ENCODE data around the gene KCNN3.

The KCNN3 gene

GRCh38 chr1:154726896-154727753 lies 143.0 kb downstream of the KCNN3 start:
- no peak for DNase-seq (ENCODE audit: low spot score)

DNA sequence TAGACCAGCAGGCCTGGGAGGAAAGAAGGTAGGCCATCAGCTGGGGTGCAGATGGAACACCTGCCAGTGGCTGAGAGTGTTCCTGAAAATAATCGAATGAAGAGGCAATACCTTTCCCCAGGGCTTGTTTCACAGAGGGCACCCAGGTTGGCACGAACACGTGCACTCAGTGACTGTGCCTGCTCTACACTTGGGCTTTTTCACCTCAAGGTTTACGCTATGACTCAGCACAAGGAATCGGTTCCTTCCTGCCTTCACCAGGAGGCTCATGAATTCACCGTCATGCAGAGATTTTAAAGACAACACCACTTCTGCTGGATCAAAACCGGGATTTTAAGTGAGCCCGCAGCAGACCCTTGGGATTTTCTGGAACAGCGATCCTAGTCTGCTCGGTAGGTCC lies 143.6 kb downstream of the KCNN3 start:
- DNase-seq (ENCODE audit: low spot score), result no peak

GRCh38 chr1:154725865-154726264 lies 144.2 kb downstream of the KCNN3 start:
- DNase-seq (ENCODE audit: low spot score), result no peak

DNA sequence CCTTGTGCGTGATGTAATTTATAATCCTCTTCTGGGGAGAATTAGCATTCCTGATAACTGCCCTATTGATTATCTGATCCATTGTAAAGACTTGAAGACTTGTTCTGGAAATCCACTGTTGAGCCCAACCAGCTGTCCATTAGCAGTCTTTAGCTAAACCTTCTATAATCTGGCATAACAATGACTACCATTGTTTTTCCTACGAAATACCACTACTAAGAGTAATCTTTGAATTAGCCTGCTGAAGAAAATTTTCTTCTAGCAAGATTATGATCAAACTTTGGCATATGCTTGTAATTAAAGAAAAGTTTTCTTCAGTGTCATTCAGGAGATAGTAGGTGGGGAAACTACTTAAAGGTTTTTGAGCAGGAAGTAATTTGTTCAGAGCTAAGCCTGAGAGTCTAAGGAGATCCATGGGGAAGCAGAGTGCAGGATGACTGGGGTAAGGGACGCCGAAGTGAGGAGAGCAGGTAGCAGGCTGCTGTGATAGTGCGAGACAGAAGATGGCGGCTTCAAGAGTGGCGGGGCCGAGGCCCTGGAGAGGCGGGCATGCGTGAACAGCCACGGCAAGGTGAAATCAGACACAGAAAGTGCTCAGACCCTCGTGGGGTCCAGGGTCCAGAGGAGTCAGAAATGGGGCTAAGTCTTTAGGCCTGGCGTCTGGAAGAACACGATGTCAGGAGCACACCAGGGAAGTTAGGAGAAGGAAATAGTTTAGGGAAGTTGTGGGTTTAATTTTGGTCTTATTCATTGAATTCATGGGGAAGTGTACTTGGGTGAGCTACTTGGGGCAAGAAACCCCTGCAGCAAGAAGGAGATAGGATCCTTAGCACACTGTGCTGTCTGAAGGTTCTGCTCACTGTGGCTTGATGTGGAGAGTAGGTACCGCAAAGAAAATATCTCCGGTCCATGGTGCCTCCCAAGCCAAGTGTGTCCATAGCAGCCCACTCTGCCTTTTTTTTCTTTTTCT lies 149.5 kb downstream of the KCNN3 start:
- DNase-seq (ENCODE audit: low spot score), result no peak

DNA sequence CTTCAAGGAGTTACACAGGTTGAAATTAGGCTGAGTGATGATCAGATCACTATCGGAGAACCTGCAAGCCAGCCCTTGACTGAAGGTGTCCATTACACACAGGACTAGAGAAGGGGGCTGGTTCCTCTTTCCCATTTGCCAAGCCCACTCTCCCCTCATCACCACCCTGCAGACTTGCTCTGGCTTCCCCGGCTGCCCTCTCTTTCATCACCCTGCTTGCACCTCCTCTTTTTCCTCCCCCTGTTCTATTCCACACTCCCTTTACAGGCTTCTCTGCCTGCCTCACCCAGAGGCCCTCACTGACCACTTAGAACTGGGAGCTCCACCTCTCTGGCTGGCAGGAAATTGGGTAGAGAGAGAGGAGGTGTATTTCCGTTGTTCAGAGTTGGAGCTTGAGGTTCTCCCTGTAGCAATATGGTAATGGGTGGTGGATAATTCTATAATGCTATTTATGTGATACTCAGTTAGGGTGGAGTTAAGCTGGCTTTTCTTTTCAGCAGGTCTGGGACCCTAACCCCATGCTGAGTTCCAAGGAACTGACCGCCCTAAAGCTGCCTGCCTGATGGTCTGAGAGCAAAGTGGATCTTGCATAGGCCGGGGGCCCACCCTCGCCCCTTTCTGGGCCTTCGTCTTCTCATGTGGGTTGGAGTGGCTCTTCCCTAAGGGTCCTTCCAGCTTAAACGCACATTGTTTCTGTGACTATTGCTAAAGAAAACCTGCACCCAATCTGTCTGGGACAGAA lies 150.3 kb downstream of the KCNN3 start:
- no peak for DNase-seq (ENCODE audit: low spot score)

- DNase-seq (ENCODE audit: low spot score), result no peak
Observed at GRCh38 chr1:154718566-154718965, 151.5 kb downstream of the KCNN3 start.

DNA sequence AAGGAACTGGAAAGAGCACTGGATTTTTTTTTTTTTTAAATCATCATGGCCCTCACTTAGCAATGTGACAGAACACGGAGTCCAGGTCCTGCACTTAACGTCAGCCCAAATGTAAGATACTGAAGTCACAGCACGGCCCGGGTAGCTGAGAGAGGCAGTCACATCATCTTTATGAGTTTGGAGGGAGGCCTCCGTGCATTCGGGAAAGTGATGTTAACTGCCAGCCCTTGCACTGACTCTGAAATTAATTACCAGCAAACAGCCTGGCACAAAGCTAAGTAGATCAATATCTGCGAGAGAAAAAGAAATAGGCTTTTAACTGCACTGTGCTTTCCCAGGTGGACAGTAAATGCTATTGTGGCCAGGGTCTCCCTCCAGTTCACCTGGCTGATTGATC lies 152.6 kb downstream of the KCNN3 start:
- DNase-seq (ENCODE audit: low spot score), result no peak

DNA sequence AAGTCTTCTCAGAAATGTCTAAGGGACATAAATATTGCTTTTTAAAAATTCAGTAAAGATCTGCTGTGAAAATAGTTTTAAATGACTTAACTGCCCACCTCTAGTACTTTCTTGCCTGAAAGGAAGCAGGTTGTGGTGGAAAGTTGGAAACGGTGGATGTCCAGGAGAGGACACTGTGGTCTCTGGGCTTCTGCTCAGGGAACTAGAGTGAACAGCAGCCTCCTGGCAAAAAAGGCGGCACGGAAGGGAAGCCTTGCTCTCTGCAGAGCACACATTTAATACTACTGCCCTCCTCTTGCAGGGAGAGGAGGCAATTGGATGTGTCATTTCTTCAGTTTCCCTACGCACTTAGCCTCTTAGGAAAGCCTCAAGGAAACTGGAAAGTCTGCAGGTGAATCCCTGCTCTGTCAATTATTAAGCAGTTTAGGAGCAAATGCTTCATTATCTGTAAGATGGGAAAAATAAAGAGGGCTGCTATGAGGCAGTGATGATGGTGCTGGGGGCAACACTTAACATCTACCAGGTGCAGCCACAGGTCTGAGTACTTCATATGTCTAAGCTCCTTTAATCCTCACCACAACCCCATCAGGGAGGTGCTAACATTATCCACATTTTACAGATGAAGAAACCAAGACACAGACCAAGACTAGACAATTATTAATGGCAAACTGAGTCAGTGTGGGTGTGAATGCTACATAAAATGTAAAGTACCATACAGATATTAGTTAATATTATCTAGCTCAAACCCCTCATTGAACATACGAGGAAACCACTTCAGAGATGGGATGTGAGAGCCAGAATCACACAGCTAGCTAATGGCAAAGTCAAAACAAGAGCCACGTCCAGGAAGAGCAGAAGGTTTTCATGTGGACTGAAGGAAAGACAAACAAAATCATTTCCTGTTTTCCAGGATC lies 153.2 kb downstream of the KCNN3 start:
- no peak for DNase-seq (ENCODE audit: low spot score)

GRCh38 chr1:154716011-154716410 lies 154.1 kb downstream of the KCNN3 start:
- peak; percentile 18 for DNase-seq (ENCODE audit: low spot score)

DNA sequence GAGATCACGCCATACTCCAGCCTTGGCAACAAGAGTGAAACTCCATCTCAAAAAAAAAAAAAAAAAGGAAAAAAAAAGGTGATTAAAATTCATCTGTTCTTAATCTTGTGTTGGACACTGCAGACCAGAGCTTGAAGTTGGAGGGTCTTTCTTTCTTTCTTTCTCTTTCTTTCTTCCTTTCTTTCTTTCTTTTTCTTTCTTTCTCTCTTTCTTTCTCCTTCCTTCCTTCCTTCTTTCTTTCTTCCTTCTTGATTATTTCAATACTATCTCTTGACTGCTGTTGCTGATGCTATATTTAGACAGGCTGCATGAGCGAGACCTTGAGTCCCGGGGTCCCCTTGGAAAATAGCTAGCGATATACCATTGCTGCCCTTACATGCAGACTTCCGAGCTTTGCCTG lies 154.7 kb downstream of the KCNN3 start:
- no peak for DNase-seq (ENCODE audit: low spot score)

DNA sequence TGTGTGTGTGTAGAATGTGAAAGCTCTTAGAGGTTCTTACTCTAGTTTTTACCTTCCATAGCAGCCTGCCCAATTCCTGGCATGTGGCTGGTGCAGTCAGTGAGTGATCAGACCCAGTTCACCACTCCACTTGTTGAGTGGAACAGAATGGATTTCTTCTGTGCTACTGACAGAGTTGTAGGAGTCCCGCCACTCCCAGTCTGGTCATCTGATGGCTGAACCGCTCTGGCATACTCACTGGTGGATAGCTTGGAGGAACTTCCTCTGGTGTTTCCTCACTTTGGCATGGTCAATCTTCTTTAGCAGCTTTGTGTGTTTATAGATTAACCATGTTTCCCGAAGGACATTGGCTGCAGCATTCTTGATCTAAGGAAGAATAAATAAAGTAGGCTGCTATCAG lies 155.4 kb downstream of the KCNN3 start:
- no peak for DNase-seq (ENCODE audit: low spot score)

GRCh38 chr1:154714052-154714623 lies 155.9 kb downstream of the KCNN3 start:
- no peak for DNase-seq (ENCODE audit: low spot score)

- no peak for DNase-seq (ENCODE audit: low spot score)
Observed at GRCh38 chr1:154713005-154713404, 157.1 kb downstream of the KCNN3 start.

GRCh38 chr1:154712166-154712810 lies 157.8 kb downstream of the KCNN3 start:
- DNase-seq (ENCODE audit: low spot score), result no peak

DNA sequence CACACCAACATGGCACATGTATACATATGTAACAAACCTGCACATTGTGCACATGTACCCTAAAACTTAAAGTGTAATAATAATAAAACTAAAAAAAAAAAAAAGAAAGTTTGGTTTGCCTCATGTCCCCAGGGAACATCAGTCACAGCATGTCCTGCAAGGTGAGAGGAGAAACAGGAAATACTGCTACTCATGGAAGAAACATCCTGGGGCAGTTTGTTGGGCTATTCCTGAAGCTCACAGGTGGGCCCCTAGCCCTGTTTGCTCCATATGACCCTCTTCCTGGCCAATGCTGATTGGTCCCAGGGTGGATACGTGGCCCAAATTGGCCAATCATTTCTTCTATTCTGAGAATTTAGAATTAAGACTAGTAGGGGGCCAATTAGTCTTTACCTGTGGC lies 158.7 kb downstream of the KCNN3 start:
- no peak for DNase-seq (ENCODE audit: low spot score)

DNA sequence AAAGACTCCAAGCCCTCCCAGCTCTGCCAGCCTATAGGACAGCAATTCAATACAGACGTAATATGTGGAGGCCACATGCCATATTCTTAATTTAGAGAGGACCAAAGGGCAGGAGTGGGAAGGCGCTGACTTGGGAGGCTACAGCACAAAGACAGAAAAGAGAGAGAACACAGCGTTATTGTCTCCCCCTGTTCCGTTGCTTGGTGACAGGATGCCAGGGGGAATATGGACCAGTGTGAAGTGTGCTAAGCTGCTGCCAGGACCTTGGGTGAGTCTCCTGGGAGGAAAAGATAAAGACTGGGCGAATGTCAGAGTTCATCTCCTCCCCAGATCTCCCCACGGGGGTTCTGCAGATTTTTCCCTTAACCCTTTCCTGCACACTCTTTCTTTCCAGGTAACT lies 160.0 kb downstream of the KCNN3 start:
- no peak for DNase-seq (ENCODE audit: low spot score)

DNA sequence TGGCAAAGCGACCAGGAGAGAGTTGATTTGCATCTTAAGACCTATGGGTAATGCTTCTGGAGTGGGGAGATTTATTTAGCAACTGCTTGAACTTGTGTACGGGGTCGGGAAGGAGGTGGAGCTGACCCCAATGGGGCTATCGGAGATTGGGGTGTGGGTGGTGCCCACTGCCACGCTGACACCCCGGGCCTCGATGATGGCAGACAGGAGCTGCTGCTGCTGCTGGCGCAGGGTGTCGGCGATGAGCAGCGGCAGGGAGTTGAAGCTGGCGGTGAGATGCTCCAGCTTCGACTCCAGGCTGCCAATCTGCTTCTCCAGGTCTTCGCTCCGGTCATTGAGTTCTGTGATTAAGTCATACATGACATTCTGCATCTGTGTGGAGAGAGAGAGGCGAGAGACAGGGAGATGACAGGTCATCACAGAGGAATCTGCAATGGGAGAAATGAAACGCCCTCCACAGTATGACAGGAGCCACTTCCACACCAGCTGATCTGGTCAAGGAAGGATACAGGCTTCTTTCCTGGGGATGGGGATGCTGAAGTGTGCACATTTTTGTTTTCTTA lies 162.1 kb downstream of the KCNN3 start:
- no peak for DNase-seq (ENCODE audit: low spot score)

- DNase-seq (ENCODE audit: low spot score), result no peak
Observed at GRCh38 chr1:154706851-154707250, 163.2 kb downstream of the KCNN3 start.

DNA sequence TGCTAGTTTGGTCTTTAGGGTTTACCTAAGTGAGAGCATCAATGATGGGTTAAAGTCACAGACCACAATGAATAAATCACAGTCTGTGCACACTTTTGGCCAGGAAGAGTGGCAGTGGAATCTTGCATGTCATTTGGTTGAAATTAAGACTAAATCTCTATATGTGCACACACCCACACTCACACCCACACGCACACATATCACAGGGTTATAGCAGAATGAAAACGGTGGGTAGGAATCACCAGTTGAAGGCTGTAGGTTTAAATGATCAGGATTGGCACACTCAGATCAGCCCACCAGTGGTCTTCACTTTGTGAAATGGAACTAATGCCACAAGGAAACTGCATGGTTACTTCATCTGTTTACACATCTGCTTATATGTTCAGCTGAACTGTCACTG lies 164.5 kb downstream of the KCNN3 start:
- DNase-seq (ENCODE audit: low spot score), result no peak

DNA sequence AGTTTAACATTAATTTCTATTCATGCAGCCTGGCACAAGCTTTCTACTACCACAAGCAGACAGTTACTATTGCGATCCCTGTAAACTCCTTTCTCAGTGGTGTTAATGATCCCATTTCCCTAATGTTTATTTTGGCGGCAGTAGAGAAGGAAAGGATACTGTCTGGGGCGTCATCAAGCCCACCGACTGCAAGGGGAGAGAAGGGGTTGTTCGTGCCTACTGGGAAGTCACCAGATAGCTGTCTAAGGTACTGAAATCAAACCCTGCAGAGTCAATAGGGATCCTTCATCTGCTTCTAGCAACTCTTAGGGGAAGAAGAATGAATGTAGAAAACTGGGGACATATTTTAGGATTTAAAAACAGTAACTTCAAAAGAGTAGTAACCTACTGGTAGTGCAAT lies 166.9 kb downstream of the KCNN3 start:
- DNase-seq (ENCODE audit: low spot score), result no peak
